HepG2 (cell line): ENCODE data around the gene CAMK2G. TPM values are rescaled to one million over a fixed set of nuclear protein-coding genes. Genes with fewer than 3 reads are reported as not detected.

Source experiments
- E2F5 ChIP-seq: sonication (generic); formaldehyde crosslinking; conservative IDR thresholded peaks from 2 replicates; pipeline ENCODE4 v1.4.0; 2020; ENCODE audit warnings: missing genetic modification reagents
- ERF ChIP-seq: IDR thresholded peaks from 2 replicates; pipeline ENCODE4 v1.6.1; 2018; ENCODE audit warnings: missing biosample characterization, missing genetic modification reagents
- GATAD2A ChIP-seq: IDR thresholded peaks from 2 replicates; pipeline ENCODE4 v1.6.1; 2016
- GFI1 ChIP-seq: sonication (generic); formaldehyde crosslinking; IDR thresholded peaks from 2 replicates; pipeline ENCODE4 v1.5.0; 2020; ENCODE audit warnings: missing genetic modification reagents, mild to moderate bottlenecking, borderline replicate concordance
- HNF4A ChIP-seq: sonication (generic); formaldehyde crosslinking; IDR thresholded peaks from 2 replicates; pipeline ENCODE4 v1.4.0; 2020; ENCODE audit warnings: missing genetic modification reagents
- KDM3A ChIP-seq: IDR thresholded peaks from 2 replicates; pipeline ENCODE4 v1.6.1; 2018; ENCODE audit warnings: low read depth, missing compliant biosample characterization
- KMT2A ChIP-seq: sonication (generic); formaldehyde crosslinking; IDR thresholded peaks from 2 replicates; pipeline ENCODE4 v1.4.0; 2020; ENCODE audit warnings: missing genetic modification reagents
- PTBP1 ChIP-seq: fragments of 200-400 bp; formaldehyde crosslinking; IDR thresholded peaks from 2 replicates; pipeline ENCODE4 v1.6.1; 2018; ENCODE audit warnings: low read length, low read depth; ENCODE audit not compliant: poor library complexity, severe bottlenecking
- TBL1XR1 ChIP-seq: fragments of 150-350 bp; IDR thresholded peaks from 2 replicates; pipeline ENCODE4 v1.6.1; 2014; ENCODE audit warnings: borderline replicate concordance, low read length; ENCODE audit not compliant: partially characterized antibody
- TCF7 ChIP-seq: sonication (generic); IDR thresholded peaks from 2 replicates; pipeline ENCODE4 v1.6.1; 2016; ENCODE audit warnings: antibody characterized with exemption, low read depth
- ZBTB20 ChIP-seq: sonication (generic); formaldehyde crosslinking; IDR thresholded peaks from 2 replicates; pipeline ENCODE4 v1.8.1; 2023; ENCODE audit warnings: missing genetic modification reagents, low read depth, mild to moderate bottlenecking, borderline replicate concordance
- ZBTB21 ChIP-seq: sonication (generic); formaldehyde crosslinking; IDR thresholded peaks from 2 replicates; pipeline ENCODE4 v1.4.0; 2020; ENCODE audit warnings: missing genetic modification reagents
- ZC3H13 ChIP-seq: sonication (generic); formaldehyde crosslinking; IDR thresholded peaks from 2 replicates; pipeline ENCODE4 v1.8.1; 2023; ENCODE audit warnings: mild to moderate bottlenecking, missing genetic modification reagents, moderate library complexity
- ZFP1 ChIP-seq: IDR thresholded peaks from 2 replicates; pipeline ENCODE4 v1.6.1; 2016
- ZNF276 ChIP-seq: sonication (generic); formaldehyde crosslinking; IDR thresholded peaks from 2 replicates; pipeline ENCODE4 v1.4.0; 2020; ENCODE audit warnings: mild to moderate bottlenecking, low read depth, missing genetic modification reagents
- ZNF317 ChIP-seq: sonication (generic); formaldehyde crosslinking; IDR thresholded peaks from 2 replicates; pipeline ENCODE4 v1.5.0; 2020; ENCODE audit warnings: mild to moderate bottlenecking, missing genetic modification reagents
- ZNF512 ChIP-seq: sonication (generic); formaldehyde crosslinking; IDR thresholded peaks from 2 replicates; pipeline ENCODE4 v1.4.0; 2020; ENCODE audit warnings: mild to moderate bottlenecking, missing genetic modification reagents
- ZNF549 ChIP-seq: sonication (generic); formaldehyde crosslinking; IDR thresholded peaks from 2 replicates; pipeline ENCODE4 v1.5.0; 2020; ENCODE audit warnings: missing genetic modification reagents
- ZNF569 ChIP-seq: sonication (generic); formaldehyde crosslinking; IDR thresholded peaks from 2 replicates; pipeline ENCODE4 v1.5.0; 2020; ENCODE audit warnings: mild to moderate bottlenecking, missing genetic modification reagents, moderate library complexity, borderline replicate concordance
- ZNF572 ChIP-seq: sonication (generic); formaldehyde crosslinking; IDR thresholded peaks from 2 replicates; pipeline ENCODE4 v1.5.1; 2020; ENCODE audit warnings: mild to moderate bottlenecking, missing genetic modification reagents
- ZNF619 ChIP-seq: sonication (generic); formaldehyde crosslinking; IDR thresholded peaks from 2 replicates; pipeline ENCODE4 v1.4.0; 2020; ENCODE audit warnings: mild to moderate bottlenecking, missing genetic modification reagents
- polyA plus RNA-seq, 8 experiments: library from polyadenylated mRNA; depleted of rRNA in 3 of 8; stranded (reverse) in 7 of 8; unstranded in 1 of 8; fragments of >200 nt; fragmentation: Illumina TruSeq in 4 of 8; extraction: Trizol in 4 of 8; gene quantifications; 2 replicates each; pipeline versions ENCODE4 v1.2.1 to v1.2.3, GENCODE V29; 2011 to 2016; ENCODE audit warnings: low read depth in 4 of 8, missing spikeins in 1 of 8, mixed read lengths in 1 of 8; ENCODE audit not compliant: insufficient read depth in 1 of 8
- total RNA-seq, 5 experiments: library from RNA; depleted of rRNA; stranded (reverse); fragments of >200 nt; fragmentation: Illumina TruSeq; extraction: Trizol; gene quantifications; 2 replicates each; pipeline ENCODE4 v1.2.3, GENCODE V29; 2016; ENCODE audit warnings: low read depth in 1 of 5
- TF ChIP-seq, protein P1 (sequence below): sonication (generic); formaldehyde crosslinking; conservative IDR thresholded peaks from 2 replicates; pipeline ENCODE4 v1.4.0; 2020; ENCODE audit warnings: missing genetic modification reagents
- TF ChIP-seq, protein P2 (sequence below): sonication (generic); formaldehyde crosslinking; IDR thresholded peaks from 2 replicates; pipeline ENCODE4 v1.5.0; 2020; ENCODE audit warnings: mild to moderate bottlenecking, missing genetic modification reagents

The CAMK2G gene
- total and polyA plus RNA-seq, 2 of the 13 experiments (the other 11 are each of a cell fraction or from before 2014, with no cell fraction given): 15.9 to 18.8 TPM

GRCh38 chr10:73840403-73841060, 33.8 kb downstream of the CAMK2G start (continued):
- TF ChIP-seq ZNF512 (CRISPR knock-in tag): no peak
- TF ChIP-seq TBL1XR1: no peak
- TF ChIP-seq ZNF572 (CRISPR knock-in tag): no peak
- 0 out of 2 replicates have a peak, but pooled peaks have one; percentile 27 for TF ChIP-seq ZNF619
- TF ChIP-seq ZC3H13 (CRISPR knock-in tag): no peak
- TF ChIP-seq HNF4A (CRISPR knock-in tag): peak; percentile 96
- TF ChIP-seq KMT2A (CRISPR knock-in tag): no peak
- peak; percentile 58; the same call in 1 of the 2 replicates for TF ChIP-seq ZBTB20 (CRISPR knock-in tag)
- TF ChIP-seq, protein P1, sequence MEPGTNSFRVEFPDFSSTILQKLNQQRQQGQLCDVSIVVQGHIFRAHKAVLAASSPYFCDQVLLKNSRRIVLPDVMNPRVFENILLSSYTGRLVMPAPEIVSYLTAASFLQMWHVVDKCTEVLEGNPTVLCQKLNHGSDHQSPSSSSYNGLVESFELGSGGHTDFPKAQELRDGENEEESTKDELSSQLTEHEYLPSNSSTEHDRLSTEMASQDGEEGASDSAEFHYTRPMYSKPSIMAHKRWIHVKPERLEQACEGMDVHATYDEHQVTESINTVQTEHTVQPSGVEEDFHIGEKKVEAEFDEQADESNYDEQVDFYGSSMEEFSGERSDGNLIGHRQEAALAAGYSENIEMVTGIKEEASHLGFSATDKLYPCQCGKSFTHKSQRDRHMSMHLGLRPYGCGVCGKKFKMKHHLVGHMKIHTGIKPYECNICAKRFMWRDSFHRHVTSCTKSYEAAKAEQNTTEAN (CRISPR knock-in tag): peak; percentile 76
- 0 out of 2 replicates have a peak, but pooled peaks have one; percentile 31 for TF ChIP-seq KDM3A (CRISPR knock-in tag)
- peak; percentile 87 for TF ChIP-seq ERF (CRISPR knock-in tag)
- peak; percentile 46 for TF ChIP-seq TCF7
- no peak for TF ChIP-seq ZNF549 (CRISPR knock-in tag)
- TF ChIP-seq, protein P2, sequence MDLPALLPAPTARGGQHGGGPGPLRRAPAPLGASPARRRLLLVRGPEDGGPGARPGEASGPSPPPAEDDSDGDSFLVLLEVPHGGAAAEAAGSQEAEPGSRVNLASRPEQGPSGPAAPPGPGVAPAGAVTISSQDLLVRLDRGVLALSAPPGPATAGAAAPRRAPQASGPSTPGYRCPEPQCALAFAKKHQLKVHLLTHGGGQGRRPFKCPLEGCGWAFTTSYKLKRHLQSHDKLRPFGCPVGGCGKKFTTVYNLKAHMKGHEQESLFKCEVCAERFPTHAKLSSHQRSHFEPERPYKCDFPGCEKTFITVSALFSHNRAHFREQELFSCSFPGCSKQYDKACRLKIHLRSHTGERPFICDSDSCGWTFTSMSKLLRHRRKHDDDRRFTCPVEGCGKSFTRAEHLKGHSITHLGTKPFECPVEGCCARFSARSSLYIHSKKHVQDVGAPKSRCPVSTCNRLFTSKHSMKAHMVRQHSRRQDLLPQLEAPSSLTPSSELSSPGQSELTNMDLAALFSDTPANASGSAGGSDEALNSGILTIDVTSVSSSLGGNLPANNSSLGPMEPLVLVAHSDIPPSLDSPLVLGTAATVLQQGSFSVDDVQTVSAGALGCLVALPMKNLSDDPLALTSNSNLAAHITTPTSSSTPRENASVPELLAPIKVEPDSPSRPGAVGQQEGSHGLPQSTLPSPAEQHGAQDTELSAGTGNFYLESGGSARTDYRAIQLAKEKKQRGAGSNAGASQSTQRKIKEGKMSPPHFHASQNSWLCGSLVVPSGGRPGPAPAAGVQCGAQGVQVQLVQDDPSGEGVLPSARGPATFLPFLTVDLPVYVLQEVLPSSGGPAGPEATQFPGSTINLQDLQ (CRISPR knock-in tag): no peak
- peak; percentile 82; the same call in 1 of the 2 replicates for TF ChIP-seq ZNF317 (CRISPR knock-in tag)
- 0 out of 2 replicates have a peak, but pooled peaks have one; percentile 35 for TF ChIP-seq ZNF276 (CRISPR knock-in tag)
- no peak for TF ChIP-seq ZNF569 (CRISPR knock-in tag)
- peak; percentile 92 for TF ChIP-seq GATAD2A (CRISPR knock-in tag)
- no peak for TF ChIP-seq PTBP1
- no peak for TF ChIP-seq E2F5 (CRISPR knock-in tag)
- TF ChIP-seq GFI1: no peak
- TF ChIP-seq ZBTB21 (CRISPR knock-in tag): no peak
- TF ChIP-seq ZFP1 (CRISPR knock-in tag): 0 out of 2 replicates have a peak, but pooled peaks have one; percentile 53
